Measurements from ENCODE around the gene TBC1D14. TPM values are rescaled to one million over a fixed set of nuclear protein-coding genes. Genes with fewer than 3 reads are reported as not detected.

Gene TBC1D14
- polyA plus RNA-seq, 3 donors = 36.3 to 44.7 (median 39.3) TPM

- Histone ChIP-seq H2AFZ (ENCODE audit: insufficient read depth, low read depth, low read length, poor library complexity, severe bottlenecking) (no peak overlapping the region), H3K4me1 (ENCODE audit: control insufficient read depth in 1 of 2, insufficient read depth in 2 of 2, low read length in 2 of 2) (peaks cover 7 to 10% of the 10 kb centered on the region in 2 donors), H3K9ac (ENCODE audit: insufficient read depth, low read length, poor library complexity, severe bottlenecking) (no peak overlapping the region), H3K4me3 (replicated peaks in 1 of 3; ENCODE audit: low read depth in 2 of 3, low read length in 3 of 3) (no peak overlapping the region), H4K20me1 (ENCODE audit: insufficient read depth, low read length) (no peaks in the 10 kb centered on the region), H3K79me2 (ENCODE audit: insufficient read depth, low read length) (no peaks in the 10 kb centered on the region), H3K36me3 (replicated peaks in 1 of 2; ENCODE audit: control insufficient read depth in 1 of 2, insufficient read depth in 2 of 2, low read length in 2 of 2) (no peaks in the 10 kb centered on the region), H3K27me3 (ENCODE audit: control insufficient read depth in 2 of 2, insufficient read depth in 2 of 2, low read length in 2 of 2) (no peaks in the 10 kb centered on the region), H3K27ac (ENCODE audit: low read depth in 1 of 2, low read length in 2 of 2) (no peak overlapping the region), H3K4me2 (replicated peaks; ENCODE audit: extremely low read depth, low read length, poor library complexity, severe bottlenecking) (no peak overlapping the region), H3K9me3 (replicated peaks in 1 of 2; ENCODE audit: control insufficient read depth in 1 of 2, insufficient read depth in 1 of 2, low read length in 2 of 2) (peaks cover 0 to under 1% of the 10 kb centered on the region in 2 donors)
- TF ChIP-seq, protein P1, sequence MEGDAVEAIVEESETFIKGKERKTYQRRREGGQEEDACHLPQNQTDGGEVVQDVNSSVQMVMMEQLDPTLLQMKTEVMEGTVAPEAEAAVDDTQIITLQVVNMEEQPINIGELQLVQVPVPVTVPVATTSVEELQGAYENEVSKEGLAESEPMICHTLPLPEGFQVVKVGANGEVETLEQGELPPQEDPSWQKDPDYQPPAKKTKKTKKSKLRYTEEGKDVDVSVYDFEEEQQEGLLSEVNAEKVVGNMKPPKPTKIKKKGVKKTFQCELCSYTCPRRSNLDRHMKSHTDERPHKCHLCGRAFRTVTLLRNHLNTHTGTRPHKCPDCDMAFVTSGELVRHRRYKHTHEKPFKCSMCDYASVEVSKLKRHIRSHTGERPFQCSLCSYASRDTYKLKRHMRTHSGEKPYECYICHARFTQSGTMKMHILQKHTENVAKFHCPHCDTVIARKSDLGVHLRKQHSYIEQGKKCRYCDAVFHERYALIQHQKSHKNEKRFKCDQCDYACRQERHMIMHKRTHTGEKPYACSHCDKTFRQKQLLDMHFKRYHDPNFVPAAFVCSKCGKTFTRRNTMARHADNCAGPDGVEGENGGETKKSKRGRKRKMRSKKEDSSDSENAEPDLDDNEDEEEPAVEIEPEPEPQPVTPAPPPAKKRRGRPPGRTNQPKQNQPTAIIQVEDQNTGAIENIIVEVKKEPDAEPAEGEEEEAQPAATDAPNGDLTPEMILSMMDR (IDR thresholded peaks at IDR 0.05) = no peak
- Mint-ChIP-seq H3K27ac (peak overlapping the region in 2 of 7 donors; percentile 35 to 53), H3K9me3 (peaks cover 0 to 8% (median 1%) of the 10 kb centered on the region in 7 donors), H3K4me3 (no peak overlapping the region), H3K36me3 (no peaks in the 10 kb centered on the region), H3K4me1 (peaks cover 30% of the 10 kb centered on the region), H3K27me3 (ENCODE audit: low read depth in 3 of 3) (peaks cover 2 to 5% (median 3%) of the 10 kb centered on the region in 3 donors)
- DNase-seq = no peak
- intact Hi-C loops (cut with micrococcal nuclease) = no loop called here
- WGBS (ENCODE audit: insufficient coverage) = 63% methylated on average over 24 of the region's 24 CpGs
These were observed 7.8 kb upstream of the TBC1D14 start for GRCh38 chr4:6901669-6902317.

GRCh38 chr4:6902318-6903042 lies 7.1 kb upstream of the TBC1D14 start:
- WGBS (ENCODE audit: insufficient coverage) = 87% methylated on average over 21 of the region's 27 CpGs
- Histone ChIP-seq H4K20me1 (ENCODE audit: insufficient read depth, low read length) (no peaks in the 10 kb centered on the region), H3K4me1 (ENCODE audit: control insufficient read depth in 1 of 2, insufficient read depth in 2 of 2, low read length in 2 of 2) (peaks cover 8 to 11% of the 10 kb centered on the region in 2 donors), H3K27me3 (ENCODE audit: control insufficient read depth in 2 of 2, insufficient read depth in 2 of 2, low read length in 2 of 2) (no peaks in the 10 kb centered on the region), H3K9ac (ENCODE audit: insufficient read depth, low read length, poor library complexity, severe bottlenecking) (no peak overlapping the region), H3K79me2 (ENCODE audit: insufficient read depth, low read length) (no peaks in the 10 kb centered on the region), H3K4me3 (replicated peaks in 1 of 3; ENCODE audit: low read depth in 2 of 3, low read length in 3 of 3) (no peak overlapping the region), H2AFZ (ENCODE audit: insufficient read depth, low read depth, low read length, poor library complexity, severe bottlenecking) (no peak overlapping the region), H3K27ac (ENCODE audit: low read depth in 1 of 2, low read length in 2 of 2) (no peak overlapping the region), H3K4me2 (replicated peaks; ENCODE audit: extremely low read depth, low read length, poor library complexity, severe bottlenecking) (no peak overlapping the region), H3K9me3 (replicated peaks in 1 of 2; ENCODE audit: control insufficient read depth in 1 of 2, insufficient read depth in 1 of 2, low read length in 2 of 2) (no peaks in the 10 kb centered on the region), H3K36me3 (replicated peaks in 1 of 2; ENCODE audit: control insufficient read depth in 1 of 2, insufficient read depth in 2 of 2, low read length in 2 of 2) (no peaks in the 10 kb centered on the region)
- Mint-ChIP-seq H3K9me3 (peaks cover 0 to 2% (median 0%) of the 10 kb centered on the region in 7 donors), H3K4me3 (no peak overlapping the region), H3K27ac (no peak overlapping the region), H3K27me3 (ENCODE audit: low read depth in 3 of 3) (peaks cover 7 to 8% (median 7%) of the 10 kb centered on the region in 3 donors), H3K4me1 (peaks cover 34% of the 10 kb centered on the region), H3K36me3 (no peaks in the 10 kb centered on the region)
- TF ChIP-seq, protein P1 (IDR thresholded peaks at IDR 0.05) = no peak
- no peak for DNase-seq
- intact Hi-C loops (cut with micrococcal nuclease) = no loop called here

Measured in CD14-positive monocyte (primary cell).